ENCODE results near the gene TMEM200B.
"Not testable (repeated sequence)": the region's sequence is repeated elsewhere in the genome, so short reads cannot be mapped to it uniquely, and the experiment has no call there.

The TMEM200B gene

DNA sequence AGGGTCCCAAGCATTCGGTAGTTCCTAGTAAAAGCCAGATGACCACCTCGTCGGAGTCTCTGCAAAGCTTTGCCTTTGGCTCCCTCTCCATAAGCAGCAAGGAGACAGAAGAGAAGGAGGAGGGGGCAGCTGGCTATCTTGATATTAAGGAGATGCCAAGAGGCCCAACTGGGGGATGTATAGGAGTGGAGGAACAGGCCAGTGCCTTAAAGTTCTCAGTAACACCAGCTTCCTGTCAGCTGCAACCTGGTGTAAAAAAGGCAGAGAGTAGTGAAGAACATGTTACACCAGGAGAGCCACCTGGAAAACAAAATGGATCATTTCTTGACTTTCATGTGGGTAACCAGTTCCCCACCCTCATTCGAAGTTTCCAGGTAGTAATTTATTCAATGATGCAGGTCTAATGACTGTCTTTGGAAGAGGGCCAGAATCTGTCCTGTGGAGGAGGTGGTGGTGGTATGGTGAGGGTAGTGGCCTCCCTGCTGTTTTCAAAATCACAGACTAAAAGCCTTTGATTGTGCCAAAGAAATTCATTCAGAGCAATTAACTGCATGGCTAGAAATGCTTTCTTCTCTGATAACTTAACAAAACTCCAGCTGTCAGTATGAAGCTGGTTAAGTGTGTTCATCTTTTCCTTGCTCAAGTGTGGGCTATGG, 27.3 kb downstream of the TMEM200B start:
- DNase-seq (ENCODE audit: low read depth) = no peak
- TF ChIP-seq, protein P1, sequence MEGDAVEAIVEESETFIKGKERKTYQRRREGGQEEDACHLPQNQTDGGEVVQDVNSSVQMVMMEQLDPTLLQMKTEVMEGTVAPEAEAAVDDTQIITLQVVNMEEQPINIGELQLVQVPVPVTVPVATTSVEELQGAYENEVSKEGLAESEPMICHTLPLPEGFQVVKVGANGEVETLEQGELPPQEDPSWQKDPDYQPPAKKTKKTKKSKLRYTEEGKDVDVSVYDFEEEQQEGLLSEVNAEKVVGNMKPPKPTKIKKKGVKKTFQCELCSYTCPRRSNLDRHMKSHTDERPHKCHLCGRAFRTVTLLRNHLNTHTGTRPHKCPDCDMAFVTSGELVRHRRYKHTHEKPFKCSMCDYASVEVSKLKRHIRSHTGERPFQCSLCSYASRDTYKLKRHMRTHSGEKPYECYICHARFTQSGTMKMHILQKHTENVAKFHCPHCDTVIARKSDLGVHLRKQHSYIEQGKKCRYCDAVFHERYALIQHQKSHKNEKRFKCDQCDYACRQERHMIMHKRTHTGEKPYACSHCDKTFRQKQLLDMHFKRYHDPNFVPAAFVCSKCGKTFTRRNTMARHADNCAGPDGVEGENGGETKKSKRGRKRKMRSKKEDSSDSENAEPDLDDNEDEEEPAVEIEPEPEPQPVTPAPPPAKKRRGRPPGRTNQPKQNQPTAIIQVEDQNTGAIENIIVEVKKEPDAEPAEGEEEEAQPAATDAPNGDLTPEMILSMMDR (IDR thresholded peaks at IDR 0.05; ENCODE audit: control insufficient read depth, insufficient read depth, low read depth, low read length, missing control alignments) = no peak
- no peak overlapping the region for H3K4me3 ChIP-seq (ENCODE audit: control insufficient read depth, low read depth, low read length)

DNA sequence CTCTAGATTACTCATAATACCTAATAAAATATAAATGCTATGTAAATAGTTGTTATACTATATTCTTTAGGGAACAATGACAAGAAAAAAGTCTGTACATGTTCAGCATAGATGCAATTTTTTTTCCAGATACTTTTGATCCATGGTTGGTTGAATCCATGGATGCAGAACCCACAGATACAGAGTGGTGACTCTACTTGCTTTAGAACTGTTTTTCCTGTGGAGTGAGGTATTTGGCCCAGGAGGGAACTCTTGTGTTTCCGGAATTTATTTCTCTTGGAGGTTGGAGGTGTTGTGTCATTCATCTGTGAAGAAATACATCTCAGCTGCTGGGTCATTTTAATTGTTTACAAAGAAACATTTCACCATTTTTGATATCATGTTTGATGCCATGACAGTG, 28.7 kb downstream of the TMEM200B start:
- no peak for DNase-seq (ENCODE audit: low read depth)
- TF ChIP-seq, protein P1 (IDR thresholded peaks at IDR 0.05; ENCODE audit: control insufficient read depth, insufficient read depth, low read depth, low read length, missing control alignments) = no peak
- H3K4me3 ChIP-seq (ENCODE audit: control insufficient read depth, low read depth, low read length) = no peak overlapping the region

DNA sequence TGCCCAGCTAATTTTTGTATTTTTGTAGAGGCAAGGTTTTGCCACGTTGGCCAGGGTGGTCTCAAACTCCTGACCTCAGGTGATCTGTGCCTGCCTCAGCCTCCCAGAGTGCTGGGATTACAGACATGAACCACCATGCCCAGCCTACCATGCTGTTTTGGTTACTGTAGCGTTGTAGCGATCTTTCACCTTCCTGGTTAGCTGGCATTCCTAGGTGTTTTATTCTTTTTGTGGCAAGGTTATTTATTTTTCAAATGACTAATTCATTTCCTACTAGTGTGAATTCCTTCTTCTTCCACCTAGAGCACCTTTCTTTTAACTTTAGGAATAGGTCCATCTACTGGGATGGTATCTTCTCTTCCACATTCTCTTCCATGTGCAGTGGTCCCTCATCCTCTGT, 29.3 kb downstream of the TMEM200B start:
- no peak overlapping the region for H3K4me3 ChIP-seq (ENCODE audit: control insufficient read depth, low read depth, low read length)
- TF ChIP-seq, protein P1 (IDR thresholded peaks at IDR 0.05; ENCODE audit: control insufficient read depth, insufficient read depth, low read depth, low read length, missing control alignments) = no peak
- DNase-seq (ENCODE audit: low read depth) = no peak

DNA sequence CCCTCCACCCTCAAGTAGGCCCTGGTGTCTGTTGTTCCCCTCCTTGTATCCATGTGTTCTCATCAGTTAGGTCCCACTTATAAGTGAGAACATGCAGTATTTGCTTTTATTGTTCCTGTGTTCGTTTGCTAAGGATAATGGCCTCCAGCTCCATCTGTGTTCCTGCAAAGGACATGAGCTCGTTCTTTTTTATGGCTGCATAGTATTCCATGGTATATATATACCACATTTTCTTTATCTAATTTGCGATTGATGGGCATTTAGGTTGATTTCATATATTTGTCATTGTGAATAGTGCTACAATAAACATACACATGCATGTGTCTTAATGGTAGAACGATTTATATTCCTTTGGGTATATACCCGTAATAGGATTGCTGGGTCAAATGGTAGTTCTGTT, 31.0 kb downstream of the TMEM200B start:
- H3K4me3 ChIP-seq (ENCODE audit: control insufficient read depth, low read depth, low read length); DNase-seq (ENCODE audit: low read depth): not testable (repeated sequence)

DNA sequence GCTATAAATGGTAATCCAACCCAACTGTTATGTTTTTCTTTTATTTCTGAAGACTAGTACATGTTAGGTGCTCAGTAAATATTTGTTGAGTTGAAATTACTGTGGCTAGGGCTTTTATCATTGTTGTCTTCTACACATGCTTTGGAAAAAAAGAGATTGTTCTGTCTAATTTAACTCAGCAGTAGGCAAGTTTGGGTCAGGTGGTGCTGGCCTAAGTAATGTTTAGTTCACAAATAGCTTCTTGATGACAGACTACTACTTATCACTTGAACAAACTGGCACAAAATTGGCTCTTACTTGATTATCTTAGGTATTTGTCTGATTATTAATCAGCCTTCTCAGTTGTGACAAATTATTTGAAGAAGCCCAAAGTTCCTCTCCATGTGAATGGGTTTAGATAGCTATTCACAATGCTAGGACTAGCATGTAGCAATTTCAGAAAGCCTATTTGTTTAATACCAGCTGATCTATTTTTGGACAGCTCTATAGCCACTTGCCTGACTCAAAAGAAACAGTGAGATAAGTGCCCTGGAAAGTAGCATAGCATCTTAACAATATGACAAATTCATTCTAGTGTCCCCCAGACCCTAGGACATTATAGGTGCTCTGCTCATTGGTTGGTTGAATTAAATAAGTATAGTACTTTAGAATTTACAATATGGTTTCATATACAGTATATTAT, 32.6 kb downstream of the TMEM200B start:
- H3K4me3 ChIP-seq (ENCODE audit: control insufficient read depth, low read depth, low read length) = no peak overlapping the region
- TF ChIP-seq, protein P1 (IDR thresholded peaks at IDR 0.05; ENCODE audit: control insufficient read depth, insufficient read depth, low read depth, low read length, missing control alignments) = no peak
- no peak for DNase-seq (ENCODE audit: low read depth)

DNA sequence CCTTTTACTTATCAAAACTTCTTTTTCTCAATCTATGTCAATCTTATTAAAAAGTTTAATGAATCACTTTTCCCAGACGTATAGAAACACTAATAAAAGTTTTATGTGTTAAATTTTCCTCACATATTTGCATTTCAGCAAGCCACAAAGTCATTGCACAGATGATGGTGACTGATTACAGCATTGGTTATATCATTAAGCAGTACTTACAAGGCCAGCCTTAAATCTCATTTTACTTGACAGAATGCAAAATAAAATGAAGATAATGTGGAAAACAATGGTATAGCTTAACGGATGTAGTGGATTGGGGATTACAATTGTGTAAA, 39.5 kb downstream of the TMEM200B start:
- TF ChIP-seq, protein P1 (IDR thresholded peaks at IDR 0.05; ENCODE audit: control insufficient read depth, insufficient read depth, low read depth, low read length, missing control alignments) = no peak
- H3K4me3 ChIP-seq (ENCODE audit: control insufficient read depth, low read depth, low read length) = no peak overlapping the region
- DNase-seq (ENCODE audit: low read depth) = no peak

DNA sequence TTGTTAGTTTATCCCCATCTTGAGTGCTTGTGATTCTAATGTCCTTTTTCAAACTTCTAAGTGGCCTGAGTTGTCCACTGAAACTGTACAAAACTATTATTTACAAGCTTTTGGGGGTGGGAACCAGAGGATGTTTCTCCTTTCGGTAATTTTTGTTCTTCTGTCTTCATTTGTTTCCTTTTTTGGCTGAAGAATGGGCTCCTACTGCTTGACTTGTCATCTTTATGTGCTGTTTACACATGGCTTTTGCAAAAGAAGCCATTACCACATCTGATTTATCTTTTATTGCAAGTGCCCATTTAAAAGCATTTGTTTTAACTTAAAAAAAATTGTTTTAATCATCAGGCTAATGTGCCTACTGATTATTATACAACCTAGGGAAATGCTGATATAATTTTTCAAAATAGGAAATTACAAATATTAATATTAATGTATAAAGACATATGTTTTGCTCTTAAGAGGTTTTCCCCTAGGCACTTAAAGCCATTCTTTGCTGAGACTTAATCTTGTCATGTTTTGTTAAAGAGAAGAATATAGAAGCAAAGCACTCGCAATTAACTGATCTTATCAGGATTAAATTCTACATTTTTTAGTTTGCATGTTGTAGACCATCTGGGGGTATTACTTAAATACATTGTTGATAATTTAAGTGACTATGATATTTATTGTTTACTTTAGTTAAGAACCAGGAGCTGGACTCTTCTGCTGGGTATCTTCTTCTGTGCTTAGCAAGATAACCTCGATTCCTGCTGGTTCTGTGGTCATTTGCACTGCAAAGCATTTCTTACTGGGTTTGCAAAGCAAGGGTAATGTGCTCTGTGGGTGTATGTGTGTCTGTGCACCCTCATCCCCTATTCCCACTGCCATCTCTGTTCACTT, 40.1 kb downstream of the TMEM200B start:
- DNase-seq (ENCODE audit: low read depth) = no peak
- no peak overlapping the region for H3K4me3 ChIP-seq (ENCODE audit: control insufficient read depth, low read depth, low read length)
- TF ChIP-seq, protein P1 (IDR thresholded peaks at IDR 0.05; ENCODE audit: control insufficient read depth, insufficient read depth, low read depth, low read length, missing control alignments) = no peak

Data from AG09309 (cell line).